ENCODE measurements around the gene FZR1. TPM values are rescaled to one million over a fixed set of nuclear protein-coding genes. Genes with fewer than 3 reads are reported as not detected.

The FZR1 gene
- total RNA-seq, 1 donor from 2014 or later, result 25.5 TPM

- H3K36me3 ChIP-seq (ENCODE audit: control insufficient read depth, insufficient read depth, low read length), result peaks cover 27% of the 10 kb centered on the region
- H3K4me3 ChIP-seq (ENCODE audit: low read depth, low read length), result no peak overlapping the region
- no peak for FAIRE-seq
- TF ChIP-seq CTCF (IDR thresholded peaks at IDR 0.05; ENCODE audit: insufficient read depth, low read length, severe bottlenecking), result no peak
- DNase-seq (ENCODE audit: low read depth), result no peak
- H3K27me3 ChIP-seq (ENCODE audit: control insufficient read depth, insufficient read depth, low read length), result no peaks in the 10 kb centered on the region
Observed at GRCh38 chr19:3533033-3533432, 26.9 kb downstream of the FZR1 start.

- no peaks in the 10 kb centered on the region for H3K27me3 ChIP-seq (ENCODE audit: control insufficient read depth, insufficient read depth, low read length)
- DNase-seq (ENCODE audit: low read depth) (no peak), FAIRE-seq (no peak)
- peaks cover 25% of the 10 kb centered on the region for H3K36me3 ChIP-seq (ENCODE audit: control insufficient read depth, insufficient read depth, low read length)
- no peak for TF ChIP-seq CTCF (IDR thresholded peaks at IDR 0.05; ENCODE audit: insufficient read depth, low read length, severe bottlenecking)
- no peak overlapping the region for H3K4me3 ChIP-seq (ENCODE audit: low read depth, low read length)
Observed at GRCh38 chr19:3533563-3534216, 27.6 kb downstream of the FZR1 start.

GRCh38 chr19:3534375-3535234 lies 28.5 kb downstream of the FZR1 start:
- Histone ChIP-seq H3K4me3 (ENCODE audit: low read depth, low read length) (no peak overlapping the region), H3K27me3 (ENCODE audit: control insufficient read depth, insufficient read depth, low read length) (no peaks in the 10 kb centered on the region), H3K36me3 (ENCODE audit: control insufficient read depth, insufficient read depth, low read length) (peaks cover 25% of the 10 kb centered on the region)
- DNase-seq (ENCODE audit: low read depth), result no peak
- FAIRE-seq, result no peak
- TF ChIP-seq CTCF (IDR thresholded peaks at IDR 0.05; ENCODE audit: insufficient read depth, low read length, severe bottlenecking), result no peak

GRCh38 chr19:3535235-3535535 lies 29.1 kb downstream of the FZR1 start:
- FAIRE-seq (no peak), DNase-seq (ENCODE audit: low read depth) (no peak)
- no peak for TF ChIP-seq CTCF (IDR thresholded peaks at IDR 0.05; ENCODE audit: insufficient read depth, low read length, severe bottlenecking)
- no peaks in the 10 kb centered on the region for H3K27me3 ChIP-seq (ENCODE audit: control insufficient read depth, insufficient read depth, low read length)
- H3K4me3 ChIP-seq (ENCODE audit: low read depth, low read length), result no peak overlapping the region
- peaks cover 25% of the 10 kb centered on the region for H3K36me3 ChIP-seq (ENCODE audit: control insufficient read depth, insufficient read depth, low read length)

GRCh38 chr19:3535563-3535965 lies 29.5 kb downstream of the FZR1 start:
- H3K36me3 ChIP-seq (ENCODE audit: control insufficient read depth, insufficient read depth, low read length), result peaks cover 25% of the 10 kb centered on the region
- FAIRE-seq (peak; percentile 32), DNase-seq (ENCODE audit: low read depth) (no peak)

More at GRCh38 chr19:3535563-3535965, 29.5 kb downstream of the FZR1 start:
- Histone ChIP-seq H3K4me3 (ENCODE audit: low read depth, low read length) (no peak overlapping the region), H3K27me3 (ENCODE audit: control insufficient read depth, insufficient read depth, low read length) (no peaks in the 10 kb centered on the region)
- TF ChIP-seq CTCF (IDR thresholded peaks at IDR 0.05; ENCODE audit: insufficient read depth, low read length, severe bottlenecking), result no peak
